ENCODE data around the gene FAM89B.

Gene FAM89B

DNA sequence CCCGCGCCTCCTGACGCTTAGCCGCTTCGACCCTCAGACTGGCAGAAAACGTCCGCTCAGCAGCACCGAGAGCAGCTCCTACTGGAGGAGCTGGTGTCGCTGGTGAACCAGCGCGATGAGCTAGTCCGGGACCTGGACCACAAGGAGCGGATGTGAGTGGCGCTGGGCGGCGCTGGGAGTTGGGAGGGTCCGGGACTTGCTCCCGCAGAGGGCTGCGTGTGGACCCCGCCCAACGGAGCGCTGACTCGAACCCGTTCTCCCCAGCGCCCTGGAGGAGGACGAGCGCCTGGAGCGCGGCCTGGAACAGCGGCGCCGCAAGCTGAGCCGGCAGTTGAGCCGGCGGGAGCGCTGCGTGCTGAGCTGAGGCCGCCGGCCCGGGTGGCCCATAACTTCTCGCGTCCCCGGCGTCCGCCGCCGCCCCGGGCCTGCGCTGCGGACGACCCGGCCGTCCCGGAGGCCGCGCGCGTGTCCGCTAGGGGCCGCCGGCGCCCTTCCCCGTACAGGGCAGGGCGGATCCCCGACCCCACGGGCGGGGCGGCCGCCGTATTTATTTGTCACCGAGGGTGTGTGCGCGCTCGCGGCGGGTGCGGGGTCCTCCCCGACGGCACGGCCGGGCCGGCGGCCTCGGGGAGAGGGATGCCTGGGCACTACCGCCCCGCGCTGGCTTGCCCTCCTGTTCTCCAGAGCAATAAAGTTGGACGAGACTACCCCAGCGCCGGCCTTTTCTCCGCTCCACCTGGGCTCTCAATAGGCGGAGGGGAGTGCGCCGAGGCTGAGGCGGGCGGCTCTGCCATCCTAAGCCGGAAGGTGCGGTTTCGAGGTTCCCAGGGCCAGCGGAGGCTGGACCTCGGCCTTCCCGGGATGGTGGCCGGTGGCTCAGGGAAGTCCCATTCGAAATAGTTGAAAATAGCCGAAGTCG is 19.9 kb downstream of the FAM89B start:
- DNase-seq: no peak

DNA sequence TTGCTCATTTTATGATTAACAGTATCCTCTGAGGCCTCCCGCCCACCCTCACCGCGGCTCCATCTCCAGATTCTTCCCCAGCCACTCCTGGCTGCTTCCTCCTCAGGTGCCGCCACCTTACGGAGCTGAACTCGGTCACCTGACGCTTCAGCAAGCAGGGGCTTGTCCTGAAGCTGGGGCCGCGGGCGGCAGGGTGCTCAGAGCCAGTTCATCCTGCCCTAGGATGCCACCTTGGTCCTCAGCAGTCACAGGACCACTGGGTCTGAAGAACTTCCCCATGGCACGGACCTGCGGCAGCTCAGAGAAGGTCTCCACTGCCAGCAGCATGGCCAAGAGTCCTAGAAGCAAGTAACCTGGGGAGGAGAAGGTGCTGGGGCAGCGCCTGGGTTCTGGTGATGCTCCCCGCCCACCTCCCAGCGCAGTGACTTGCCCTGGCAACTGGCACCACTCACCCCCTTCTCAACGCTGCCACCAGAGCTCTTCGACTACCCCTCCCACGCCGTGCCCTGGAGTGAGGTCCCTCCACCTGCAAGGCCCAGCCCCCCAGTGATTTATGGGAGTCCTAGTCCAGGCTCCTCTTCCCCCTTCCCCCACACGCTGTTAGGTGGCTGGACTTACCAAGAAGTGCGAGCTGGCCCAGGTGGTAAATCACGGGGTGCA is 20.6 kb downstream of the FAM89B start:
- DNase-seq: no peak

DNA sequence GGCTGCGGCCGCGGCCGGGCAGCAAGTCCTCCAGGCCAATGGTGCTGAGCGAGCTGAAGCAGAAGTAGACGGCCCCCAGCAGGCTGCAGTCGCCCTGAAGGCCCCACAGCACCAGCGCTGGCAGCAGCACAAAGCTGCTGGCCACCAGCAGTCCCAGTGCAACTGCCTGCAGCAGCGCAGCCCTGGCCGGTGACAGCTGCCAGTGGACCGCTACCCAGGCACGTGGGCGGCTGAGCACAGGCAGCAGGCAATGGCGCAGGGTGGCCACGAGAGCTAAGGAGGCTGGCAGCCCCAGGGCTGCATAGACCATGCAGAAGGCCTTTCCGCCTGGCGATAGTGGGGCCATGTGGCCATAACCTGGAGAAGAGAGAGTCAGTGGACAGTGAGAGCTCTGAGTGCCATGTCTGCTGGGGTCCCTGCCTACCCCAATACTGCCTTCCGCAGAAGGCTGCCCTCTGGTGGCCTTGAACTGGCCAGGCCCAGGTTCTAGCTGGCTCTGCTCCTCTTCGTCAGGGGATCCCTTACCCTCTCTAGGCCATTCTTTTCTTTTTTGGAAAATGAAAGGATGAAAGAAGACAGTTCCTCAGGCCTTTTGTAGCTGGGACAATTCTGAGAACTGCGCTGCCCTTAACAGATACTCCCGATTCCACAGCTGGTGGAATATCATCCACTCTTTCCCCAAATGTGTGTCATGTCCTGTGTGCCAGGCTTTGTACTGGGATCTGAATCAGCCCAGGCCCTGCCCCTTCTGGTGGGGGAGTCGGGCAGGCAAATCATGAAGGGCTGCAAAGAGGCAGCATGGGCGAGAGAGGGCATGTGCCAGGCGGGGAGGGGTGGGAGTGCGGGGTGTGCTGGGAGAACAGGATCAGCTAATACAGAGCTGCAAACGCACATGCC is 21.4 kb downstream of the FAM89B start:
- no peak for DNase-seq

DNA sequence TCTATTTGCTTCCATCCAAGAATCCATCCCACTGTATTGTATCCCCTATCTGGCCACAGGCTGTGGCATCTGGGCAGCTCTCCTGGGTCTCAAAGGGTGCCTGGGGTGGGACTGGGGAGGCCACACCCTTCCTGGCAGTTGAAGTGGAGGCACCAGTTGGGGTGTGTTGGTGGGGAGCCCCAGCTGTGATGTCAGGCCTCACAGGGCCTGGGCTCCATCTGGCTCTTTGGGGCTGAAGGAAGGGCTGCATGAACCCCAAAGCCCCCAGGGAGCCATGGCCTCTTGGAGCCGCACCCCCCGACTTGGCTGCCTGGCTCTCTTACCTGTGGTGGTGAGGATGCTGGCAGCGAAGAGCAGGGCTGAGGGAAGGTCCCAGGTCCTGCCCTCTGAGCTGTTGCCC is 22.8 kb downstream of the FAM89B start:
- no peak for DNase-seq

DNA sequence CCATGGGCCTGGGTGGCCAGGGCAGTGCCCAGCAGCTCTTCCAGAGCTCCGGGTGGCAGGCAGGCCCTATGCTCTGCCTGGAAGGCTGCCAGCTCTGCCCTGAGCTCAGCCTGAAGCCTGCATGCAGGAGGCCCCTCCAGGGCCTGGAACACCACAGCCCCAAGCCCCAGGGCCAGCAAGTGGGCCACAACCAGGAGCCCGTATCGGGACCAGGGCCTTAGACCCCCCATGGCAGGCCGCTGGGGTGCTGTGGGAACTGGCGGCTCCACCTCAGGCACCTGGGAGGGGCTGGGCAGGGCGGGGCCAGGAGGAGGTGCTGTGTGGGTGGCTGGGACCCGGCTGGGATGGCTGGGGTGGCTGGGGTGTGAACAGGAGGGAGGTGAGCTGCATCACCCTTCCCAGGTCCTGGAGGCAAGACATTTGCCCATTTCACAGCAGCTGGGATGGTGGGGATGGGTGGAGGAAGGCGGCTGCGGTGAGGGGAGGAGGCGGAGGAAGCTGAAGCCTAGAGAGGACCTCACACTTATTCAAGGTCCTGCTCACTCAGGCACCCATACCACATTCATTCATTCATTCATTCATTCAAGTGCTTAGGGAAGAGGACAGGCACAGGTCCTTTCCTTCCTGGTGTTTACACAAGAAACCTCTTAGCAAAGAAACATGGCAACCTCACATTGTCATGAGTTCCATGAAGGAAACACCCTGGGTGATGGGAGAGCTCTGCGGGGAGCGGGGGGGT is 23.4 kb downstream of the FAM89B start, which contains the start of gene KCNK7:
Gene KCNK7, minus strand, starts transcription at position 258 of the 739 bp plus-strand sequence. Its CDS starts 28 bp downstream, at position 230.
- DNase-seq: no peak

DNA sequence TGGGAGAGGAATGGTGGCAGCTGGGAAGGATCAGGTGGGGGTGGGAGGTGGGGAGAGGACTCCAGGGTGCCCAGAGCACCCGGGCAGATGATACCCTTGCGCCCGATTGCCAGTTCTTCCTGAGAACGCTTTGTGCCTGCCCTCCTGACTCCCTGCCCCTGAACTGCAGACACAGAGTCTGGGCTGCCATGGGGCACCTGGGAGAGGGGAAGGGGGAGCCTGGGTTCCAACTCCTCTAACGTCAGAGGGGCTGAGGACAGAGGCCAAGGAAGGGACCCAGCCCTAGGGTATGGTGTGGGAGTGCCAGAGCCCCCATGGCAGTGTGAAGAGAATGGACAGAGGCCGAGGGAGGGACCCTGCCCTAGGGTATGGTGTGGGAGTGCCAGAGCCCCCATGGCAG is 24.2 kb downstream of the FAM89B start:
- DNase-seq: no peak

DNA sequence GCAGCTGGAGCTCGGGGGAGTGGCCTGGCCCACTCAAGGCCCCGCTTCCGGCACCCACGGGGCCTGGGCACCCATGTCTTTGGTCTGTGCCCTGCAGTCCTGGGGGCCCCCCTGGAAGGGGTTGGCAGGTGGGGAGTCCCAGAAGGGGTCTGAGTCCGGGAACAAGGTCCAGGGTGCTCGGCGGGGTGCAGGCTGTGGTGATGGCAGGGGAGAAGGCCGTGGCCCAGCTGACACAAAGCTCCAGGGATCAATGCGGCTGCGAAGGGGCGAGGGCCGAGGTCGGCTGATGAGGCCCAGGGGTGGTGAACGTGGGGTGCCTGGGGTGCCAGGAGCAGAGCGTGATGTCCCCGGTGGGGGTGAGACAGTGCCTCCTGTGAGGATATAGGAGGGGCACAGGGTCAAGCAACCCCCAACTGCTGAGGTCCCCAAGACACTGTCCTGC is 25.9 kb downstream of the FAM89B start:
- no peak for DNase-seq

DNA sequence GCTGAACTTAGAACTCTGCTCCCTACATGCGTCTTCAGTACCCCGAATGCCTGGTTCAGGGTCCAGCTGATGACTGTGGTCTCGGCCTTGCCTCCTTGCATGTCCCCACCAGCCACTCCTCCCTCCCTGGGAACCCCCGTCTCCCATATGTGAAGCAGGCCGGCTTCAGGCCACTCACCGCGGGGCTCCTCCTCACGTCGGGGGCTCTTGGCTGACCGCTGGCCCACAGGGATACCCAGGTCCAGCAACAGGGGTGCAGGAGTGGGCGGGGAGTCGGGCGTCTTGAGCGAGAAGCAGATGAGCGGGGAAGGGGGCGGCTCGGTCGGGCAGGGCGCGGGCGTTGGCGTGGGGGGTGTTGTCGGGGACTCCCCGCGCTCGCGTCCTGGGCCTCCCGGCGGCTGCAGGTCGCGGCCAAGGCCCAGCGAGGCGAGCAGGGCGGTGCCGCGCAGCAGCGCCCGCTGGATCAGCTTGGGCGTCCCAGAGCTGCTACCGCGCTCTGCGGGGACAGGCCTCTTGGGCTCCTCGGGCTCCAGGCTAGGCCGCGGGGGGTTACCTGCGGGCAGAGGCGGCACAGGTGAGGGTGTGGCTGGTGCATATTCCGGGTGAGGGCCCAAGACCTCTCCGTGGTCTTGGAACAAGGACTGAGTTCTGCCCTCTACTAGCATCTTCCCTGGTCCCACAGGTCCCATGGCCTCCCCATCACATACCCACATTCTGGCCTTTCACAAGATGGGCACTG is 27.0 kb downstream of the FAM89B start:
- DNase-seq: no peak

DNA sequence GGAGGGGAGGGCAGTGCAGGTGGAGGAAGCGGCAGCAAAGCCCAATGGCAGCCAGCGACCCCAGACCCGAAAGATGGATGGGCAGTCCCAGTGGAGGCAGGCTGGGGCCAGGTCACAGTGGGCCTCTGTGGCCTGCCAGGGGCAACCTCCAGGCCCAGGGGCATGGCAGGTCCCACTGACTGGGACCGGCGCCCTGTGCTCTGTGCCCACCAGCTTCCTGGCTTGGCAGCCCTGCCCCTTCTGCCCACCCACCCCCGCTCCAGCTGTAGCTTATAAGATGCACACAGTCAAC is 27.6 kb downstream of the FAM89B start:
- DNase-seq: no peak

DNA sequence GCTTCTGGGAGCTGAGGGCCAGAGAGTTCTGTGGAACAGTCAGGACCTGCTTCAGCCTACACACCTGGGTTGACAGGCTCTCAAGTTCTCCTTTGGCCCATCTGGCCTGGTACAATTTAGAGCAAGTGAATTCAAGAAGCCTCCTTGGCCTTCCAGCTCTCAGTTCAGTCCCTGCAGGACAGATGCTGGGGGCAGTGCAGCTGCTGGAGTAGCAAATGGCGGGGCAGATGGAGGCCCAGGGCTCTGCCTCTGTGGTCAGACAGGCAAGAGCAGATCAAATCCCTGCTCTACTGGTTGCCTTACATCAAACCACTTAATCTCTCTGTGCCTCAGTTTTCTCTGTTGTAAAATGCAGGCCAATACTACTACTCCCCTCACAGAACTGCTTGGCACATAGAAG is 31.9 kb downstream of the FAM89B start:
- no peak for DNase-seq

DNA sequence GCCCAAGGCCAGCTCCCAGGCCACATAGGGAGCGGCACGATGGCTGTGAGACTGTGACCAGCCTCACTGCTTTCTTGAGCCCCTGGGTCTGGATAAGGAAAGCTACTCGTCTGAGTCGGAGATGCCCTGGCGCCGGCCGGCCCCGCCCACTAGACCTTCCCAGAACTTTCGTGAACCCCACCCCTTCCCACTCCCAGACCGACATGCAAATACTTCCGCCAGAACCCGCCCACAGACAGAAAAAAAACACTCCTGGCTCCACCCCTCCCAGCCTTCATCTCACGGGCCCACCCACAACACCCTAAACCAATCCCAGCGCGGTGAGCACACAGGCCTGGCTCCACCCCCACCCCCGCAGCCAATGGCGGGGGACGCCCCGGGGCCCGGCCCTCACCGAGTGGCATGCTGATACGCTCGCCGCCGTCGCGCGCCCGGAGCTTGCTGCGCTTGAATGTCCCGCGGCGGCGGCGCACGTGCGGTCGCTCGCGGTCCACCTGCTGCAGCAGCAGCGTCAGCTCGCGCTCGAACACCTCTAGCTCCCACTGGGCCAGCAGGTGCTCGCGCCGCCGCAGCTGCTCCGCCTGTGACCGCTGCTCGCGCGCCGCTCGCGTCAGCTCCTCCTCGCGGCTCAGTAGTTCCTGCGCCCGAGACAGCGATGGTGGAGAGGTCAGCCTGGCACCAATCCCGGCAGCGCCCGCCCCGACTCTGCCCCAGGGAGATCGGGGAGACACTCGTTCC is 34.7 kb downstream of the FAM89B start:
- no peak for DNase-seq

DNA sequence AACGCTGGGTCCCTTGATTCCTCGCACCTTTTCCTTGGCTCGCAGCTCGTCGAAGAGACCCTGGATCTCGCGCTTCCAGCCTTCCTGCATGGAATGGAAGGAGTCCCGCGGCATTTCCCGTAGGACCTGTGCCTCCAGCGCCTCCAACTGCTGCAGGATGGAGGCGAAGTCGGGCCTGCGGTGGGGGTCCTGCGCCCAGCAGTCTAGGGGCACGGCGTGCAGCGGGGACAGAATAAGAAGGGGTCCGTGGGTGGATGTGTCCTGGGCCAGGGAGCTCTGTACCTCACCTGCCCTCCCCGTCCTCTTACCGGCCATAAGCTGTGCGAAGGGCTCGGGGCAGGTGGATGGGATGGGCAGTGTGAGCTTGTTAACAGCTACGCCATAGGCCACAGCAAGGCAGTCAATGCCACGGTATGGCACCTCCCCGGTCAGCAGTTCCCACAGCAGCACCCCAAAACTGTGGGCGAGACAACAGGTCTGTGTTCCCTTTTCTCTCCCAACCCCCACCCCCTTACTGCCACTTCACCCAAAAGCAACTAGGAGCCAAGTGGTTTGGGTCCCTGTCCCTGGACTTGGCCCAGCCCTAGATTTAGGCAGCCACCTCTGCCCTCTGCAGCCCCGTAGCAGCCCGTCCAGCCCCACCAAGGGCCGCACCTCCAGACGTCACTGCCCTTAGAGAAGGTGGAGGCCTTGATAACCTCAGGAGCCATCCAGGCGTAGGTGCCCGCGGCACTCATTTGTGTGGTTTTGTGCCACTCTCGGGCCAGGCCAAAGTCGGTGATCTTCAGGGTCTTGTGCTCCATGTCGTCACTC is 35.5 kb downstream of the FAM89B start:
- no peak for DNase-seq

DNA sequence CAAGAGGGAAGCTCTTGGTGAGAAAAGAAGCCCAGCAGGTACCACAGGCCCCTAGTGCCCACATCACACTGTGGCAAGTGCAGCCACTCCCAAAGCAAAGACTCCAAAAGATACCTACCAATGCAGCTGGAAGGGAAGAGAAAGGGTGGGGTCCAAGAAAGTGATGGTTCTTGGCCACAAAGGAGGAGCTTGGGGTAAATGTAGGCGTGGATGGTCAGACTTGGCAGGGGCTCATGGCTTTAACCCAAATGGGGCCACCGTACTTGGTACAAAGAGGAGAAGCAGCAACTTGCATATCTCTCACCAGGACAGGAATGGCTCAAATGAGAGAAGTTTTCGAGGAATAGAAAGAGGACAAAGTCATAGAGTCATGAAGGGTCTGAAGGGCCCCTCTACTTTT is 36.9 kb downstream of the FAM89B start:
- DNase-seq: no peak

DNA sequence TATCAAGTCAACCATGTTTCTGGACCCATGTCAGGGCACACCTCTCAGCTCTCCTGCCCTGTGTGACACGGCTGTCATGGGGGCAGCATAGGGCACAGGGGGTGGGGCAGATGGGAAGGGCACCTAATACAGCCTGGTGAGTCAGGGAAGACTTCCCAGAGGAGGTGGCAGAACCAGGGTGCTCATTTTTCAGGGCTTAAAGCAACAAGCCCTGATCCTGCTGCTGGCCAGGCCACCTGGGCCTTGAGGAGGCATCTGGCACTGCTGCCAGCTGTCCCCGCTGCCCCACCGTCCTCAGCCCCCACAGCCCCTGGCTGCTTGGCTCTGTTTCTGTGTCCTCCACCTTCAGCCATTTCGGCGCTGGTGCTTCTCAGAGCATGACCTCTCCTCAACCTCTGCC is 37.3 kb downstream of the FAM89B start:
- no peak for DNase-seq

DNA sequence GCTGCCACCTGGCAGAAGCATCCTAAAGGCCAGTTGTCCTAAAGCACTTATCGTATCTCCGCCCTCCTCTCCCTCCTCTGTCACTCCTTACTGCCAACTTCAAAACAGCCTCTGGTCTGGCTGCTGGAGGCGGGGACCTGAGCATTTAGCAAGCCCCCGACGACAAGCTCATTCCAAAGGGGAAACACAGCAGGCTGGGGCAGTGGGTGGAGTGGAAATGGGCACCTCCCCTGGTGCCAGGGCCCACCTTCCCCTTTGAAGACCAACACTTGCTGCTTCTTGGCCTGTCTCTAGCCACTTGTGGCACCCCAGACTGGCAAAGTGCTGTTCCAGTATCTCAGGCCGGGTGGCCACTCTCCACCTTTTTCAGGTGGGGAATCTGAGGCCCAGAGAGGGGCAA is 38.1 kb downstream of the FAM89B start:
- no peak for DNase-seq

DNA sequence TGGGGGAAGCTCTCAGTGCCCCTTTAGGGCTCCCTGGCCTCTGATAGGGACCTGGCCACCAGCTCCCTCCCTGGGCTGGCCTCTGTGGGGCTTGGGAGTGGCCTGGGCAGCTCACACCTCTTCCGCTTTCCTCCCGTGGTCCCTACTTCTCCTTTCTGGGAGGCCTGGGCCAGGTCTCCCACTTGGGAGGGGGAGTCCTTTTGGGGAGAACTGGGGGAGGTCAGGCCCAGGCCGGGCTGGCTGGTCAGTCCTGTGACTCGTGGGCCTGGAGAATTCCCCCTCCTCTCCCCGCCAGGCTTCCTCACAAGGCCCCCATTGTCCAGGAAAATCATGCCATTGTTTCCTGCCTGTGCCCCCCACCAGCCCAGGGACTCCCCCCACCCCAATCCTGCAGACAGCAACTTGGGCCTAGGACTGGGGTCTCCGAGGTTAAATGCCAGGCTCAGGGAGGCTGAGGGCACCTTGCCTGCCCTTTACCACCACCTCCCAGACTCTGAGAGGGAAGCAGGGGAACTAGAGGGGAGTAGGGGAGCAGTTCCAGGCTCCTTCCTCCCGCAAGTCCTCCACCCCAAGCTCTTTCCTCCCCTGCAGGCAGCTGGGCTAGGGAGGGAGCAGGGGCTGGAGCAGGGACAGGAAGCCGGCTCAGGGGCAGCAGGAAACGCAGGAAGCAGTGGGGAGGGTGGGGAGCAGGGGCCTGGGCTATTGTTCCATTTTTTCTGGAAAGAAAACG is 38.9 kb downstream of the FAM89B start:
- DNase-seq: no peak

DNA sequence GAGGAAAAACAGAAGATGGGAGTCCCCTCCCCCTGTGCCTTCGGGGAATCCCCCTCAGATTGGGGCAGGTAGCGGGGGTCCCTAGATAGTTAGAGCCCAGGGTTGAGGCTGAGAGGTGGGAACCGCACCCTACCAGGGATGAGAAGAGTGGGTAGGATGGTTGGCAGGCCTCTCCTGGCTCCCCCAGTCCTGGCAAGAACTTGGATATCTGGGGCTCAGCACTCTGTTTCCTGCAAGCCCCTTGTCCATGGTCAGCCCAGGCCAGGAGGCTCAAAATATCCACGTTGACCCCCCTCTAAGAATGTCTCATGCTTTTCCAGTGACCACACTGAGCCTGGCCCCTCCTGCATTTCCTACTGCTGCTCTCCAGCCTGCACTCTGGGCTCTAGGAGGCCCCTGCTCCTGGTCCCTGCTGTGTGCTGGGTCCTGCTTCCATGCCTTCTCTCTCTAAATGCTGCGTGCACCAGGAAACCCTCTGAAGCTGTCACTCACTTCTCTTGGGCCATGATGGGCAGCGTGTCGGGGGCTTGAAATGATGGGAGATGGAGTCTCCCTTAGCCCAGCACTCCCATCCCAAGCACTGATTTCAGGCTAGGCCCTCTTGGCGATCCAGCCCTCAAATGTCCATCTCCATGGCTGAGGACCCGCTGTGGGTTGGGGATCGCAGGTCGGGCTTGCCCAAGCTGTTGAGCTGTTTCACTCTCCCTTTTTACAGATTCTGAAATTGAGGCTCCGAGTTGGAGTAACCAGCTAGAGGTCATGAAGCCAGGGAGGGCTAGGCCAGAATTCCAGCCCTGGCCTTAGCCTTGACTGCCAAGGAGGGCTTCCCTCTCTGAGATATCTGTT is 39.6 kb downstream of the FAM89B start:
- no peak for DNase-seq

DNA sequence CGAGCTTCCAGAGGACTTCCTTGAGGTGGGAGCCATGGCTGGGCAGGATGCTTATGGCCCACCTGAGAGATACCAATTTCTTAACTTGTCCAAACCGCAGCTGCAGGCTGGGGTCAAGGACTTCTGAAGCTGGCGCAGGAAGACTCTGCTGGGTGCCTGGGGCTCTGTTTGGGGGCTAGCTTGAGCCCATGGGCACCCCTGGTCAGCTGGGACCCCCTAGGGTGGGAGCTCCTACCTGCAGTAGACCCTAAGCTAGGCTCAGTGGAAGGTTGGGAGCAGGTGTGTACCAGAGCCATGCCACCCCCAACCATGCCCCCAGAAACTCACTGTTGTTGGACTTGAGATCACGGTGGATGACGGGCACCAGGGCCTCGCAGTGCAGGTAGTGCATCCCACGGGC is 40.4 kb downstream of the FAM89B start:
- no peak for DNase-seq
